Measurements from ENCODE around the gene PPTC7. TPM values are rescaled to one million over a fixed set of nuclear protein-coding genes. Genes with fewer than 3 reads are reported as not detected.

PPTC7 gene
- polyA plus RNA-seq, 1 donor from 2014 or later: 7.2 TPM

DNA sequence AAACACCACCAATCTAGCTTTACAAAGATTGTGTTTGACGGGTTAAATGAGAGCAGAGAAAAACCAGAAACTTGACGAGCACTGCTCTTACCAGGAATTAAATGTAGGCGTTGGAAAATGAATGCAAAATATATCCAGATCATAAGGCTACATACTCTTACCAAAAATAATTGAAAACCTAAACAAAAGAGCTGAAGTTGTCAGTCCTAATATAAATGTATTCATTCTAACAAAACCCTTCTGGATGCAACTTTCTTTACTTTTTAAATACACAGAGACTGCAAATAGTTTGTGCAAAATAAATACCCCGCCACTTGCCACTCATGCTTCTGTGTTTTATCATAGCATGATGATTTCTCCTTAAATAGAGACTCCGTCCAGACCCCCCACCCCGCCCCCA lies 48.3 kb downstream of the PPTC7 start:
- Histone ChIP-seq H3K27me3 (ENCODE audit: insufficient read depth, low read depth, low read length) (no peaks in the 10 kb centered on the region), H3K9me3 (ENCODE audit: low read length) (no peaks in the 10 kb centered on the region), H3K27ac (ENCODE audit: low read length) (no peak overlapping the region), H3K36me3 (ENCODE audit: insufficient read depth, low read length) (no peaks in the 10 kb centered on the region), H3K4me3 (ENCODE audit: low read length) (no peak overlapping the region), H3K79me2 (replicated peaks; ENCODE audit: insufficient read depth, low read length) (no peaks in the 10 kb centered on the region), H3K9ac (ENCODE audit: low read length) (no peak overlapping the region), H3K9me2 (ENCODE audit: insufficient read depth, low read length) (no peaks in the 10 kb centered on the region), H3F3A (ENCODE audit: insufficient read depth, low read length, poor library complexity, severe bottlenecking) (no peaks in the 10 kb centered on the region), H2AFZ (ENCODE audit: low read depth, low read length) (no peak overlapping the region), H4K20me1 (ENCODE audit: insufficient read depth) (no peaks in the 10 kb centered on the region), H3K4me2 (ENCODE audit: low read length) (no peak overlapping the region)
- TF ChIP-seq EZH2 (IDR thresholded peaks at IDR 0.05; ENCODE audit: borderline replicate concordance, insufficient read depth, low read length, poor library complexity, severe bottlenecking): no peak
- TF ChIP-seq TAF1 (IDR thresholded peaks at IDR 0.05; ENCODE audit: low read depth): no peak
- TF ChIP-seq EP300 (conservative IDR thresholded peaks at IDR 0.05; ENCODE audit: poor library complexity, severe bottlenecking): no peak
- TF ChIP-seq, protein P1, sequence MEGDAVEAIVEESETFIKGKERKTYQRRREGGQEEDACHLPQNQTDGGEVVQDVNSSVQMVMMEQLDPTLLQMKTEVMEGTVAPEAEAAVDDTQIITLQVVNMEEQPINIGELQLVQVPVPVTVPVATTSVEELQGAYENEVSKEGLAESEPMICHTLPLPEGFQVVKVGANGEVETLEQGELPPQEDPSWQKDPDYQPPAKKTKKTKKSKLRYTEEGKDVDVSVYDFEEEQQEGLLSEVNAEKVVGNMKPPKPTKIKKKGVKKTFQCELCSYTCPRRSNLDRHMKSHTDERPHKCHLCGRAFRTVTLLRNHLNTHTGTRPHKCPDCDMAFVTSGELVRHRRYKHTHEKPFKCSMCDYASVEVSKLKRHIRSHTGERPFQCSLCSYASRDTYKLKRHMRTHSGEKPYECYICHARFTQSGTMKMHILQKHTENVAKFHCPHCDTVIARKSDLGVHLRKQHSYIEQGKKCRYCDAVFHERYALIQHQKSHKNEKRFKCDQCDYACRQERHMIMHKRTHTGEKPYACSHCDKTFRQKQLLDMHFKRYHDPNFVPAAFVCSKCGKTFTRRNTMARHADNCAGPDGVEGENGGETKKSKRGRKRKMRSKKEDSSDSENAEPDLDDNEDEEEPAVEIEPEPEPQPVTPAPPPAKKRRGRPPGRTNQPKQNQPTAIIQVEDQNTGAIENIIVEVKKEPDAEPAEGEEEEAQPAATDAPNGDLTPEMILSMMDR (IDR thresholded peaks at IDR 0.05; ENCODE audit: poor library complexity, severe bottlenecking): no peak
- TF ChIP-seq RAD21 (conservative IDR thresholded peaks at IDR 0.05): no peak
- TF ChIP-seq, protein P2, sequence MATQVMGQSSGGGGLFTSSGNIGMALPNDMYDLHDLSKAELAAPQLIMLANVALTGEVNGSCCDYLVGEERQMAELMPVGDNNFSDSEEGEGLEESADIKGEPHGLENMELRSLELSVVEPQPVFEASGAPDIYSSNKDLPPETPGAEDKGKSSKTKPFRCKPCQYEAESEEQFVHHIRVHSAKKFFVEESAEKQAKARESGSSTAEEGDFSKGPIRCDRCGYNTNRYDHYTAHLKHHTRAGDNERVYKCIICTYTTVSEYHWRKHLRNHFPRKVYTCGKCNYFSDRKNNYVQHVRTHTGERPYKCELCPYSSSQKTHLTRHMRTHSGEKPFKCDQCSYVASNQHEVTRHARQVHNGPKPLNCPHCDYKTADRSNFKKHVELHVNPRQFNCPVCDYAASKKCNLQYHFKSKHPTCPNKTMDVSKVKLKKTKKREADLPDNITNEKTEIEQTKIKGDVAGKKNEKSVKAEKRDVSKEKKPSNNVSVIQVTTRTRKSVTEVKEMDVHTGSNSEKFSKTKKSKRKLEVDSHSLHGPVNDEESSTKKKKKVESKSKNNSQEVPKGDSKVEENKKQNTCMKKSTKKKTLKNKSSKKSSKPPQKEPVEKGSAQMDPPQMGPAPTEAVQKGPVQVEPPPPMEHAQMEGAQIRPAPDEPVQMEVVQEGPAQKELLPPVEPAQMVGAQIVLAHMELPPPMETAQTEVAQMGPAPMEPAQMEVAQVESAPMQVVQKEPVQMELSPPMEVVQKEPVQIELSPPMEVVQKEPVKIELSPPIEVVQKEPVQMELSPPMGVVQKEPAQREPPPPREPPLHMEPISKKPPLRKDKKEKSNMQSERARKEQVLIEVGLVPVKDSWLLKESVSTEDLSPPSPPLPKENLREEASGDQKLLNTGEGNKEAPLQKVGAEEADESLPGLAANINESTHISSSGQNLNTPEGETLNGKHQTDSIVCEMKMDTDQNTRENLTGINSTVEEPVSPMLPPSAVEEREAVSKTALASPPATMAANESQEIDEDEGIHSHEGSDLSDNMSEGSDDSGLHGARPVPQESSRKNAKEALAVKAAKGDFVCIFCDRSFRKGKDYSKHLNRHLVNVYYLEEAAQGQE (IDR thresholded peaks at IDR 0.05; ENCODE audit: borderline replicate concordance): no peak
- no peak for TF ChIP-seq SMC3 (conservative IDR thresholded peaks at IDR 0.05; ENCODE audit: poor library complexity)
- no peak for TF ChIP-seq POLR2AphosphoS5 (IDR thresholded peaks at IDR 0.05)

DNA sequence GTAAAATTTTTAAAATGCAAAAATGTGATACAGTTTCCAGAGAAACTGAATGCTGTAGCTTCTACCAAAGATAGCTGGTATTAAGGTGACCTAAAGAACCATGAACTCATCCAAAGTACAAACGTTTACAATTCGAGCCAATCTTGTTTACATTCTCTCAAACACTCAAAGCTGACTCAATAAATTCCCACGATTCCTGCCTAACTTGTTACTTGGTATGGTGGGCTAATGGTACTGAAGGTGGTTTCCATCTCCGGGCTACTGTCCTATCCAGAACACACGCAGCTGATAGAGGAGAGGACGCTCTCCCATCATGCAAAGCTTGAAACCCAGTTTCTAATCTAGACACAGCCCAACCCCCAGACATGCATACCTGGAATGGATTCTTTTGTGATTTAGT lies 49.5 kb downstream of the PPTC7 start:
- TF ChIP-seq EZH2 (IDR thresholded peaks at IDR 0.05; ENCODE audit: borderline replicate concordance, insufficient read depth, low read length, poor library complexity, severe bottlenecking) (no peak), EP300 (conservative IDR thresholded peaks at IDR 0.05; ENCODE audit: poor library complexity, severe bottlenecking) (no peak), RAD21 (conservative IDR thresholded peaks at IDR 0.05) (no peak), SMC3 (conservative IDR thresholded peaks at IDR 0.05; ENCODE audit: poor library complexity) (no peak), TAF1 (IDR thresholded peaks at IDR 0.05; ENCODE audit: low read depth) (no peak), MXI1 (conservative IDR thresholded peaks at IDR 0.05; ENCODE audit: poor library complexity, severe bottlenecking) (no peak), POLR2AphosphoS5 (IDR thresholded peaks at IDR 0.05) (no peak)
- TF ChIP-seq, protein P1 (IDR thresholded peaks at IDR 0.05; ENCODE audit: poor library complexity, severe bottlenecking): no peak
- TF ChIP-seq, protein P2 (IDR thresholded peaks at IDR 0.05; ENCODE audit: borderline replicate concordance): no peak
- no peaks in the 10 kb centered on the region for H3K36me3 ChIP-seq (ENCODE audit: insufficient read depth, low read length)
- no peak overlapping the region for H3K27ac ChIP-seq (ENCODE audit: low read length)
- H3K4me2 ChIP-seq (ENCODE audit: low read length): no peak overlapping the region
- no peaks in the 10 kb centered on the region for H3K27me3 ChIP-seq (ENCODE audit: insufficient read depth, low read depth, low read length)
- H2AFZ ChIP-seq (ENCODE audit: low read depth, low read length): no peak overlapping the region
- H3K9me2 ChIP-seq (ENCODE audit: insufficient read depth, low read length): no peaks in the 10 kb centered on the region
- H3F3A ChIP-seq (ENCODE audit: insufficient read depth, low read length, poor library complexity, severe bottlenecking): no peaks in the 10 kb centered on the region
- H3K79me2 ChIP-seq (replicated peaks; ENCODE audit: insufficient read depth, low read length): no peaks in the 10 kb centered on the region
- H4K20me1 ChIP-seq (ENCODE audit: insufficient read depth): no peaks in the 10 kb centered on the region
- H3K9ac ChIP-seq (ENCODE audit: low read length): no peak overlapping the region
- H3K4me3 ChIP-seq (ENCODE audit: low read length): no peak overlapping the region
- H3K9me3 ChIP-seq (ENCODE audit: low read length): no peaks in the 10 kb centered on the region
